Uterus (tissue), 4 donors: Measurements from ENCODE around the gene MAN2B2. TPM values are rescaled to one million over a fixed set of nuclear protein-coding genes. Genes with fewer than 3 reads are reported as not detected.

Experiments
- DNase-seq, 2 donors: peaks; one replicate each; pipeline ENCODE4 v3.0.0-alpha.2; 2019 to 2020
- H3K27ac ChIP-seq, 2 donors: fragments of 200-600 bp; sonication (generic); 1 replicate in 1 of 2; 2 replicates in 1 of 2; pipeline ENCODE4 v1.5.1; 2016 to 2018
- H3K27me3 ChIP-seq, 2 donors: fragments of 200-600 bp; sonication (generic); one replicate each; pipeline ENCODE4 v1.5.1; 2018 to 2019; ENCODE audit warnings: control low read depth in 1 of 2
- H3K36me3 ChIP-seq, 2 donors: fragments of 200-600 bp; sonication (generic); one replicate each; pipeline ENCODE4 v1.5.1; 2019; ENCODE audit warnings: control low read depth in 1 of 2
- H3K4me1 ChIP-seq, 2 donors: fragments of 200-600 bp; sonication (generic); one replicate each; pipeline ENCODE4 v1.5.1; 2018 to 2019; ENCODE audit warnings: control low read depth in 1 of 2
- H3K4me3 ChIP-seq, 2 donors: fragments of 200-600 bp; sonication (generic); 1 replicate in 1 of 2; 2 replicates in 1 of 2; pipeline ENCODE4 v1.5.1; 2018 to 2019; ENCODE audit warnings: mild to moderate bottlenecking in 1 of 2
- H3K9me3 ChIP-seq, 2 donors: fragments of 200-600 bp; sonication (generic); one replicate each; pipeline ENCODE4 v1.5.1; 2019; ENCODE audit warnings: control low read depth in 1 of 2
- CTCF ChIP-seq, 4 experiments: fragments of 200-600 bp in 2 of 4; fragments of 450-650 bp in 2 of 4; sonication (generic) in 2 of 4; IDR thresholded peaks; one replicate each; pipeline ENCODE4 v1.5.1; 2016 to 2019; ENCODE audit warnings: antibody characterized with exemption in 4 of 4, mild to moderate bottlenecking in 2 of 4, moderate library complexity in 1 of 4
- POLR2A ChIP-seq, 2 donors: fragments of 450-650 bp; IDR thresholded peaks; one replicate each; pipeline ENCODE4 v1.6.1; 2016; ENCODE audit warnings: antibody characterized with exemption in 2 of 2, mild to moderate bottlenecking in 1 of 2, moderate library complexity in 1 of 2
- intact Hi-C: fragments of 100-400 bp; cut with DNase I; formaldehyde crosslinking; loops from one replicate; pipeline ENCODE4 v1.15.1; 2023; ENCODE audit warnings: low total_unique reads
- total RNA-seq, 4 donors: library from RNA; depleted of rRNA in 3 of 4; stranded (reverse); fragments of >200 nt in 3 of 4; gene quantifications; one replicate each; pipeline versions ENCODE4 v1.1.0 to v1.2.4, GENCODE V29; 2014 to 2023
- donor health status: DM: yes; HTN: yes; CAD: no.

Gene MAN2B2
- total RNA-seq, 4 donors from 2014 or later, result 14.8 to 30.8 (median 19.2) TPM

- Histone ChIP-seq H3K27me3 (no peaks in the 10 kb centered on the region), H3K27ac (no peak overlapping the region), H3K4me1 (no peaks in the 10 kb centered on the region), H3K9me3 (no peaks in the 10 kb centered on the region), H3K4me3 (no peak overlapping the region), H3K36me3 (no peaks in the 10 kb centered on the region)
- no peak for DNase-seq
- intact Hi-C loops, result no loop called here
- no peak for TF ChIP-seq POLR2A (IDR thresholded peaks at IDR 0.05)
- no peak for TF ChIP-seq CTCF (IDR thresholded peaks at IDR 0.05)
Measured at GRCh38 chr4:6527683-6528595, 47.0 kb upstream of the MAN2B2 start.

GRCh38 chr4:6529021-6529420 lies 46.0 kb upstream of the MAN2B2 start:
- TF ChIP-seq CTCF (IDR thresholded peaks at IDR 0.05) (no peak), POLR2A (IDR thresholded peaks at IDR 0.05) (no peak)
- DNase-seq, result no peak

GRCh38 chr4:6530301-6530700 lies 44.7 kb upstream of the MAN2B2 start:
- intact Hi-C loops, result no loop called here

More at GRCh38 chr4:6529021-6529420, 46.0 kb upstream of the MAN2B2 start:
- Histone ChIP-seq H3K4me1 (no peaks in the 10 kb centered on the region), H3K27ac (no peak overlapping the region), H3K4me3 (no peak overlapping the region), H3K27me3 (no peaks in the 10 kb centered on the region), H3K9me3 (no peaks in the 10 kb centered on the region), H3K36me3 (no peaks in the 10 kb centered on the region)
- intact Hi-C loops, result no loop called here

GRCh38 chr4:6530964-6531363 lies 44.0 kb upstream of the MAN2B2 start:
- no peaks in the 10 kb centered on the region for H3K36me3 ChIP-seq
- no peak overlapping the region for H3K27ac ChIP-seq
- DNase-seq, result no peak
- no peak overlapping the region for H3K4me3 ChIP-seq
- H3K9me3 ChIP-seq, result no peaks in the 10 kb centered on the region
- intact Hi-C loops, result no loop called here
- H3K4me1 ChIP-seq, result no peaks in the 10 kb centered on the region
- TF ChIP-seq CTCF (IDR thresholded peaks at IDR 0.05) (no peak), POLR2A (IDR thresholded peaks at IDR 0.05) (no peak)
- no peaks in the 10 kb centered on the region for H3K27me3 ChIP-seq

More at GRCh38 chr4:6530301-6530700, 44.7 kb upstream of the MAN2B2 start:
- TF ChIP-seq CTCF (IDR thresholded peaks at IDR 0.05), result no peak
- TF ChIP-seq POLR2A (IDR thresholded peaks at IDR 0.05), result no peak
- no peaks in the 10 kb centered on the region for H3K9me3 ChIP-seq
- H3K27me3 ChIP-seq, result no peaks in the 10 kb centered on the region
- DNase-seq, result no peak
- H3K4me1 ChIP-seq, result no peaks in the 10 kb centered on the region
- no peak overlapping the region for H3K4me3 ChIP-seq
- no peak overlapping the region for H3K27ac ChIP-seq
- no peaks in the 10 kb centered on the region for H3K36me3 ChIP-seq

- no peaks in the 10 kb centered on the region for H3K27me3 ChIP-seq
- H3K36me3 ChIP-seq, result no peaks in the 10 kb centered on the region
- no peak overlapping the region for H3K4me3 ChIP-seq
- TF ChIP-seq CTCF (IDR thresholded peaks at IDR 0.05), result no peak
- TF ChIP-seq POLR2A (IDR thresholded peaks at IDR 0.05), result no peak
- DNase-seq, result no peak
- intact Hi-C loops, result no loop called here
- H3K27ac ChIP-seq, result no peak overlapping the region
- H3K4me1 ChIP-seq, result no peaks in the 10 kb centered on the region
- H3K9me3 ChIP-seq, result no peaks in the 10 kb centered on the region
Measured at GRCh38 chr4:6532102-6532501, 42.9 kb upstream of the MAN2B2 start.
